GM18508 (cell line): ENCODE results near the gene TGM5.

ENCODE experiments used
- ATAC-seq: cut with Tn5 transposase; IDR thresholded peaks from one replicate; pipeline ENCODE4 v1.9.1; 2021; ENCODE audit warnings: moderate number of reproducible peaks; ENCODE audit not compliant: insufficient read depth, unreplicated experiment

TGM5 gene

DNA sequence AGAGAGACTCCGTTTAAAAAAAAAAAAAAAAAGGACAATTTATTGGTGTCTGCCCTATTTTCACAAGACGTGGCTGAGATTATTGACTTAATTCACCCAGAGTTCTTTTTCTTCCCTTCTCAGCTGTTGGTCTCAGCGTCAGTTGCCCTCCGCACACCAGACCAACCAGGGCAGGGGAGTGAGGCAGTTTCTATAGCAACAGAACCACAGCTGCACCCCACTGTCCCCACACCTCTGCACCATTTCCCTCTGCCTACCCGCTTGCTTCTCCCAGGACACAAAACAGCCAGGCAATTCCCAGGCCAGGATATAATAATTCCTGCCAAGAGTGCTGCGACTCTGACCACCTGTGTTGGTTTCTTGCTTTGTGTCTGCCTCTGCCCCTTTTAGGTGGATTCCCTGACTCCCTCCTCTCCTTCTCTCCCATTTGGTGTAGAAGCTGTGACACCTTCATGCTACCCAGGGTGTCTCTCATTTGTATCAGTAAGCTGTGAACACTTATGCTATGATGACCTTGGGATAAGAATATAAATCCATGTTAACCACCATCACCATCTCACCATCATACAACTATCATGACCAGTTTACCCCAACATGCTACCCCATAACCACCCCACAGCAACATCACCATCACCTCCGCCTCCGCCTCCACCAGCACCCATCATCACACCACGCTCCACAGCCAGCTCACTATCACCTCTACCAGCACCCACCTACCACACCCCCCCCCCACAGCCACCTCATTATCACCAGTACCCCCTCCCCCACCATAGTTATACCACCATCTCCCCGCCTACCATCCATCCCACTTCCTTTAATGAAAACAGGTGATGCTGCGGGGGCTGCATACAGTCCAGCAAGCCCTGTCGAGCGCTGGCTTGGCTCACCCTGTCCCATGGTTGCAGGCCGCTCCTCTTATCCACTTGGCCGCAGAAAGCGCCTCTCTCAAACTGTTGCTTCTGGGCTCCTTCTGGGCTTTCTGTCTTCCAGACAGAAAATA, 46.5 kb downstream of the TGM5 start:
- ATAC-seq: no peak

- ATAC-seq: no peak
Measured at GRCh38 chr15:43218908-43219706, 47.6 kb downstream of the TGM5 start.

- ATAC-seq: no peak
Measured at GRCh38 chr15:43215961-43216360, 50.8 kb downstream of the TGM5 start.

DNA sequence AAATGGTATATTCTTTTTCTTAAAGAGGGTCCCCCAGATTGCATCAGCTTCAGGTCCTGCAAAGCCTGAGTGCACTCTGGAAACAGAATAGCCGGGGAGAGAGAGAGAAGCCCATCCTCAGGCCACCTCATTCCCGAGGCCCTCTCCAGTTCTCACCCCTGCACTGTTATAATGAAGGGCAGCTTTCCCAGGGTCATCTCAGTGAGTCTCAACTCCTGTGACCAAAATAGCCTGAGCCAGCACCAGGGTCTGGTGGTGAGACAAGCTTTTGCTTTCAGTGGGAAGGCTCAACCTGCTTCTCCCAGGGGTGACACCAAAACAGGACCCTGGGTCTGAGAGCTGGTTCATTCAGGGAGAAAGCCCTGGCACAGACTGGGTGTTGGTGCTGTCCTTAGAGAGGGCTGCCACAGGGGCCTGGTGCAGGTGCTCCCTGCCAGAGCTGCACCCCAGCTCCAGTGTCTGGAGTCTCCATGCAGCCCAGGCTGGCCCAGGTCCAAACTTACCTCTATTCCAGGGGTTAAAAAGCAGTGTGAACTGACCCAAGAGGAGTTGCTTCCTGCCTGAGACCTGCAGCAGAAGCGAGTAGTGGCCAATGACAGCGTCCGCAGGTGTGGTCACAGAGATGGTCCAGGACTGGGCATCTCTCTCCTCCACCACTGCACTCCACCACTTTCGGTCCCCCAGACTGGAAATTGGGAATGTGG, 52.0 kb downstream of the TGM5 start:
- ATAC-seq: no peak

GRCh38 chr15:43214169-43214568, 52.6 kb downstream of the TGM5 start:
- ATAC-seq: no peak

DNA sequence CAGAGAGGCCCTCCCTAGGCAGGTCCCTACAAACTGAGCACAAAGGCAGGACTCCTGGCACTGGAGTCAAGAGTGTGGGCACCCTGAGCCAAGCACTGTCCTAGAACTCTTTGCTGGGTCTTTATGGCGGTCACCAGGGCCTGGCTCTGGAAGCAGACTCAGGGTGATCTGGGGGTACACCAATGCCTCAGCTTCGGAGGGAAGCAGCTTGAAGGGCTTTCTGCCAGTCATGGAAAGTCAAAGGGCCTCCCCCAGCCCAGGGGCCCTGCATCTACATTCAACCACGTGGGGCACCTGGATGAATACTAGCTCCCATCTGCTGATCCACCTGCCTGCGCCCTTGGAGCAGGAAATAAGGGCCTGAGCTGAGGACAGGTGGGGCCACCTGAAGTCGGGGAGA, 53.3 kb downstream of the TGM5 start:
- no peak for ATAC-seq

- no peak for ATAC-seq
Measured at GRCh38 chr15:43212951-43213350, 53.8 kb downstream of the TGM5 start.

DNA sequence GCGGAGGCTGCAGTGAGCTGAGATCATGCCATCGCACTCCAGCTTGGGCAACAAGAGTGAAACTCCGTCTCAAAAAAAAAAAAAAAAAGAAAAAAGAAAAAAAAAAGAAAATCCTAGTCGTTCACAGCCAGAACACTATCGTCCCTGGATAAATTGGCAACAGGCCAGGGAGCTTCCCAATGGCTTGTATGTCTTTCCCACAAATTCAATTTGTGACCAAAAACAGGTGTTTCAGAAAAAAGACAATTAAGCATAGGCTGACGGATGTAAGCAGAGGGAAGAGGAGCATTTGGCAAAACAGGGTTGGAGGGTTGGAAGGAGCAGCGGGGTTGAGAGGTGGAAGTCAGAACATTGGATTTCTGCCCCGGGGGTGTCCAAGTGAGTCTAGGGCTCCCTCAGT, 54.4 kb downstream of the TGM5 start:
- ATAC-seq: no peak

DNA sequence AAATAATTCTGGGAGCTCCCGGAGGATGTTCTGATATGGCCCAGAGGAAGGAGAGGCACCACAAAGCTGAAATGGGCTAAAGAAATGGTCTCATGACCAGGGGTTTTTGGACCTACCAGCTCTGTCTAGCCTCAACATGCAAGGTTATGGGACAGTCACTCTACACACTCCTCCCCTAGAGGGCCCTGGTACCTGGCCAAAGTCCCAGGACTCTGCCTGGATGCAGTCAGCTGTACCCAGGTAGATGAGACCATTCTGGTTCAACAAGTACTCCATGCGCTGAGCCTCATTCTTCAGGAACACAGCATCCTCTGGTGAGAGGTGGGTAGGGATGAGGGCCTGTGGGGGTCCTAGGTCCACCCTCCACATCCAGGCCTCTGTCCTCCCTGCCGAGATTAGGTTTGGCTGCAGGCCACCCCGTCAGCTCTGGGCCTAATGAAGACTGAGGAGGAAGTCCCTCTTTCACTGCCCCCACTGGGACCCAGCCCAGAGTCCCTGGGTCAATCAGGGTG, 55.4 kb downstream of the TGM5 start:
- ATAC-seq: no peak

DNA sequence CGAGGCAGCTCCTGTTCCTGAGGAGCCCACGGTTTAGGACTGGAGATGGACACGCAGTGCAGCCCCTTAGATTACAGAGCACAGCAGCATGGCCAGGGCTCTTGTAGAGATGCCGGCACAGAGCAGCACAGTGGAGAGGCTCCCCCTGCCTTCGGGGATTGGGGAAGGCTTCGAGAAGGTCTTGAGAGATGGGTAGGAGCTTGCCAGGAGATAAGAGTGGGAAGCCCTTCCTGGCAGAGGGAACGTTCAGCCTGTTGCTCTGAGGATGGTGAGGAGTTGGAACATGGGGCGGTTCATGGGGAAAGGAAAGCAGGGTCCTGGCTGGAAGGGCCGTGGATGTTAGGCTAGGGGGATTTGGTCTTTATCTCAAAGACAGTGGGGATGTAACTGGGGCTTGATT, 55.9 kb downstream of the TGM5 start:
- no peak for ATAC-seq

- ATAC-seq: no peak
Measured at GRCh38 chr15:43210172-43210745, 56.5 kb downstream of the TGM5 start.

GRCh38 chr15:43209059-43209824, 57.5 kb downstream of the TGM5 start:
- ATAC-seq: no peak

GRCh38 chr15:43208052-43209002, 58.4 kb downstream of the TGM5 start:
- no peak for ATAC-seq

DNA sequence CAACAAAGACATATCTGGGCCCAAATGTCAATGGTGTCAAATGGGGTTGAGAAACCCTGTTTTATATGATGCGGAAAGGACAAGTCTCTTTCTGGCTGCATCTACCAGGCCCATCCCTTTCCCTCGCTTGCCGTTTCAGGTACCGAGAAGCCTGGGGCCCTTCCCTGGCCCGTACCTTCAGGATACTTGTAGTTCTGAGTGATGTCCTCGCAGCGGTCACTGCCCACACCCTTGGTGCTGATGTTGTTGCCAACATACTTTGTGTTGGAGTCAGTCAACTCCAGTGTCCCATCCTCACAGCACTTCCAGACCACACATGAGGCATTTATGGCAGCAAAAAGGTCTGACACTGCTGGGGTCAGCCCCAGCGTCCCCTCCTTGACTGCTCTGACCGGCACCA, 59.7 kb downstream of the TGM5 start:
- ATAC-seq: no peak

DNA sequence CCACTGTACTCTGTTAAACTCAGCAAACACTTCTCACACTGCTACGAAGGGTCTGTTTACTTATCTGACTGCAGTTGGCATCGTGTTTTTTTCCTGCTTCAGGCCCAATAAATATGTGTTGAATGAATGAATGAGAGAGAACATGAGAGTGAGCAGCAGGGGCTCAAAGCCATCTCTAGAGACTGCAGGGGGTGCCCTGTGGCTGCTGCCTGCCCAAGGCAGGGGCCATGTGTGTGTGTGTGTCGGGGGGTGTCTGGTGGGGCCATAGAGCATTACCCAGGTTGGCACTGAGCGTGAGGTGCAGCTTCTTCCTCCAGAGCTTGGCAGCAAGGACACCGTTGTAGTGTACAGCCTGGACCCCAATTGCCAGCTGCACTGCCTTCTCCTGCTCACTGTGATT, 60.7 kb downstream of the TGM5 start:
- no peak for ATAC-seq

DNA sequence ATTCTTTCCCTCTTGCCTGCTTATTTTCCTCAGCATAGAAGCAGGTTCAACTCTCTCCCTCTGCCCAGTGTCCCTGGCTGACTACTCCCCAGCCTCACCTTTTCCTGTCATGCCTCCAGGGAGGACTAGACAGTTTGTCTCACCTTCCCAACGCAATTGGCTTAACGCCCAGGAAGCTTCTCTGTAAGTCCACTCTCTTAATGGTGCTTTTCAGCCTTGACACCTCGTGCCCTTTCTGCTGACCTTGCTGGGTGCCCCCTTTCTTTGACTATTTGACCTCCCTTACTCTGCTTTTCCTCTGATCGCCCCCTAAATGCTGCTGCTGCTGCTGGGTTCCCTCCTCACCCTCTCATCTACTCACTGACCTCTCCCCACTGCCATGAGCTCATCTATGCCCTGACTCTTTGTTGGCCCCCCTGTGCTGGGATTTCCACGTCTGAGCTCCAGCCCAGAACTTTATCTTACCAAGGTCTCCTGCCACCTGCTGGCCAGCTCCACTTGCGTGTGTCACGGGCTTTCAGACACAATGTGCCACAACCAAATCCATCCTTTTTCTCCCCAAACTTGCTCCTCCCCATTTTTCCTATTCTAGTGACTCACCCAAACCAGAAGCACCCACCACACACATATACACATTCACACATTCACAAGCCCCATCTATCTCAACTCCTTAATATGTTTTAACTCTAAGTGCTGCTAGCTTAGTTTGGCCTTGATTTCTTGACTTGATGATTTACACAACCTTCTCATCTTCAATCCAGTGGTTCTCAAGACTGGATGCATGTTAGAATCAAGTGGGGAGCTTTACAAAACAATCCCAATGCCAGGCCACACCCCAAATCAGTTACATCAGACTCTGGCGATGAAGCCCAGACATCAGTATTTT, 62.5 kb downstream of the TGM5 start:
- ATAC-seq: no peak

- ATAC-seq: no peak
Measured at GRCh38 chr15:43199945-43200488, 66.7 kb downstream of the TGM5 start.
